ENCODE measurements around the gene PIR. TPM values are rescaled to one million over a fixed set of nuclear protein-coding genes. Genes with fewer than 3 reads are reported as not detected.

Gene PIR
- total RNA-seq, 1 experiment from 2014 or later, result 17.1 TPM

GRCh38 chrX:15335135-15336022 lies 157.8 kb downstream of the PIR start, which contains the start of gene PIGA (continued):
- no peak for TF ChIP-seq AR (CRISPR knock-in tag; IDR thresholded peaks at IDR 0.05)
- TF ChIP-seq JUN (CRISPR knock-in tag; IDR thresholded peaks at IDR 0.05), result no peak

Other genes starting within 250 kb of the PIR start
- gene ASB9, start 223.2 kb downstream of the PIR start, total RNA-seq (2021), result 0.11 TPM in 2 of 3 replicates, not detected in the other
- not detected in 3 replicates for gene ASB11, start 177.7 kb downstream of the PIR start, total RNA-seq (2021)
- 10.6 to 11.3 TPM (median 11.2 TPM) in 3 replicates for gene PIGA, start 157.8 kb downstream of the PIR start, total RNA-seq (2021)
- gene VEGFD, start 108.9 kb downstream of the PIR start, total RNA-seq (2021), result 0.16 TPM in 1 of 3 replicates, not detected in the others
- not detected in 3 replicates for gene BMX, start 7.5 kb upstream of the PIR start, total RNA-seq (2021)
- gene ACE2, start 107.6 kb upstream of the PIR start, total RNA-seq (2021), result 0.16 TPM in 1 of 3 replicates, not detected in the others
- 1.4 to 2.2 TPM (median 2.2 TPM) in 3 replicates for gene CLTRN, start 171.5 kb upstream of the PIR start, total RNA-seq (2021)
- gene CA5B, start 244.9 kb upstream of the PIR start, total RNA-seq (2021), result 7.3 to 9.0 TPM (median 7.9 TPM) in 3 replicates

Data from WTC11 (cell line).